GM12878 (cell line): Measurements from ENCODE around the gene AP1M1. TPM values are rescaled to one million over a fixed set of nuclear protein-coding genes. Genes with fewer than 3 reads are reported as not detected.

Experiments used
- ATAC-seq: fragments of 200-7000 bp; cut with Tn5 transposase; 3 replicates; pipeline ENCODE4 v1.9.1; 2020; ENCODE audit warnings: mild to moderate bottlenecking, moderate library complexity
- BruUV-seq: library from RNA; stranded (reverse); fragments of 400-500 nt; replicated peaks from 2 replicates; lab custom pipeline; 2021; lab: Mats Ljungman, UMichigan
- CTCF ChIA-PET: fragments of 300-600 bp; sonication (Branson Sonifier 250); formaldehyde crosslinking; extraction: SDS; loops from one replicate; lab custom pipeline; 2021; ENCODE audit warnings: inconsistent platforms; lab: Yijun Ruan, JAX
- POLR2A ChIA-PET: fragments of 350-600 bp; formaldehyde crosslinking; extraction: SDS; loops from one replicate; lab custom pipeline; 2021; ENCODE audit warnings: inconsistent platforms; lab: Charles Lee
- RAD21 ChIA-PET: fragments of 300-600 bp; sonication (Branson Sonifier 250); formaldehyde crosslinking; loops from one replicate; lab custom pipeline; 2023; ENCODE audit warnings: antibody characterized with exemption; ENCODE audit not compliant: unreplicated experiment; lab: Charles Lee
- SMC1A ChIA-PET: fragments of 300-600 bp; sonication (Branson Sonifier 250); formaldehyde crosslinking; loops from one replicate; lab custom pipeline; 2023; ENCODE audit not compliant: unreplicated experiment, uncharacterized antibody; lab: Charles Lee
- DNase-seq: peaks from one replicate; pipeline ENCODE4 v3.0.0-alpha.2; 2011; ENCODE audit warnings: low read depth, low spot score
- FAIRE-seq: peaks from 3 replicates; lab custom pipeline; 2011; peaks lifted over from hg19 to GRCh38; lab: Jason Lieb, UNC
- H2AFZ ChIP-seq: 2 replicates; pipeline ENCODE4 v1.6.0; 2011; ENCODE audit warnings: low read depth, low read length, control low read depth; ENCODE audit not compliant: control insufficient read depth
- H3K27ac ChIP-seq: 2 replicates; pipeline ENCODE4 v1.5.1; 2011; ENCODE audit warnings: control low read depth; ENCODE audit not compliant: control insufficient read depth, insufficient read depth
- H3K27me3 ChIP-seq, 2 experiments: replicated peaks in 1 of 2; 2 replicates each; pipeline versions ENCODE4 v1.6.0 to v1.6.1; 2011; ENCODE audit warnings: low read length in 1 of 2; ENCODE audit not compliant: control insufficient read depth in 2 of 2, insufficient read depth in 2 of 2
- H3K36me3 ChIP-seq, 2 experiments: 2 replicates each; pipeline ENCODE4 v1.5.1; 2011; ENCODE audit warnings: low read length in 1 of 2; ENCODE audit not compliant: control insufficient read depth in 2 of 2, insufficient read depth in 2 of 2
- H3K4me1 ChIP-seq: 2 replicates; pipeline ENCODE4 v1.6.1; 2011; ENCODE audit warnings: mild to moderate bottlenecking, low read length, moderate library complexity, mixed read lengths; ENCODE audit not compliant: control insufficient read depth, insufficient read depth
- H3K4me2 ChIP-seq: 2 replicates; pipeline ENCODE4 v1.6.0; 2011; ENCODE audit warnings: control low read depth; ENCODE audit not compliant: control insufficient read depth, insufficient read depth
- H3K4me3 ChIP-seq: fragments of 200-600 bp; sonication (generic); 2 replicates; pipeline ENCODE4 v1.5.1; 2016
- H3K79me2 ChIP-seq: 2 replicates; pipeline ENCODE4 v1.6.0; 2011; ENCODE audit warnings: low read length; ENCODE audit not compliant: control insufficient read depth, insufficient read depth
- H3K9ac ChIP-seq: 2 replicates; pipeline ENCODE4 v1.8.0; 2011; ENCODE audit warnings: low read length, control low read depth, mixed read lengths; ENCODE audit not compliant: control insufficient read depth, insufficient read depth
- H3K9me3 ChIP-seq: replicated peaks from 3 replicates; pipeline ENCODE4 v1.5.1; 2011; ENCODE audit warnings: mild to moderate bottlenecking, low read length; ENCODE audit not compliant: control insufficient read depth, insufficient read depth
- H4K20me1 ChIP-seq: 2 replicates; pipeline ENCODE4 v1.6.0; 2011; ENCODE audit not compliant: control insufficient read depth, insufficient read depth
- BMI1 ChIP-seq: fragments of 450-650 bp; IDR thresholded peaks from 2 replicates; pipeline ENCODE4 v1.6.1; 2016; ENCODE audit warnings: mild to moderate bottlenecking, moderate library complexity, borderline replicate concordance
- CEBPB ChIP-seq, 2 experiments: fragments of 150-350 bp in 1 of 2; IDR thresholded peaks; 2 replicates each; pipeline ENCODE4 v1.6.1; 2012 to 2014; ENCODE audit warnings: low read depth in 2 of 2, low read length in 2 of 2, borderline replicate concordance in 1 of 2, inconsistent platforms in 1 of 2
- EGR1 ChIP-seq, 2 experiments: IDR thresholded peaks; 1 replicate in 1 of 2; 2 replicates in 1 of 2; pipeline ENCODE4 v1.6.1; 2011 to 2012; ENCODE audit warnings: low read depth in 2 of 2, low read length in 2 of 2, borderline replicate concordance in 1 of 2, mild to moderate bottlenecking in 1 of 2, moderate library complexity in 1 of 2
- FOXM1 ChIP-seq: IDR thresholded peaks from 2 replicates; pipeline ENCODE4 v1.6.1; 2012; ENCODE audit warnings: low read depth, mild to moderate bottlenecking, inconsistent platforms, low read length, moderate library complexity
- IKZF2 ChIP-seq, 2 experiments: fragments of 450-650 bp; IDR thresholded peaks; 2 replicates each; pipeline ENCODE4 v1.6.1; 2017; ENCODE audit warnings: mild to moderate bottlenecking in 2 of 2, moderate library complexity in 2 of 2
- KDM1A ChIP-seq: fragments of 200-600 bp; sonication (generic); IDR thresholded peaks from 2 replicates; pipeline ENCODE4 v1.6.1; 2016; ENCODE audit warnings: borderline replicate concordance
- MEF2B ChIP-seq: fragments of 450-650 bp; IDR thresholded peaks from 2 replicates; pipeline ENCODE4 v1.6.1; 2018; ENCODE audit warnings: mild to moderate bottlenecking, moderate library complexity; ENCODE audit not compliant: partially characterized antibody, poor library complexity, severe bottlenecking
- SIN3A ChIP-seq: IDR thresholded peaks from 2 replicates; pipeline ENCODE4 v1.6.1; 2012; ENCODE audit warnings: low read depth, low read length, improper control_type of control experiment
- SMARCA5 ChIP-seq: fragments of 450-650 bp; IDR thresholded peaks from 2 replicates; pipeline ENCODE4 v1.6.1; 2017; ENCODE audit warnings: mild to moderate bottlenecking
- TCF3 ChIP-seq: IDR thresholded peaks from 2 replicates; pipeline ENCODE4 v1.6.1; 2012; ENCODE audit warnings: low read depth, mild to moderate bottlenecking, low read length, borderline replicate concordance; ENCODE audit not compliant: insufficient read depth
- TCF7 ChIP-seq: IDR thresholded peaks from 2 replicates; pipeline ENCODE4 v1.6.1; 2014; ENCODE audit warnings: antibody characterized with exemption, borderline replicate concordance
- ZNF384 ChIP-seq: IDR thresholded peaks from 2 replicates; pipeline ENCODE4 v1.6.1; 2012; ENCODE audit warnings: low read depth, mild to moderate bottlenecking, low read length, improper control_type of control experiment, borderline replicate concordance
- WGBS: methylation state at CpG from one replicate; pipeline ENCODE4 v1.1.6; 2016; ENCODE audit warnings: low lambda C conversion rate; ENCODE audit not compliant: insufficient replicate concordance, insufficient coverage; ENCODE audit errors: missing lambda C conversion rate; 5-methylcytosine and 5-hydroxymethylcytosine counted together
- in situ Hi-C: fragments of 300-500 bp; cut with MboI; formaldehyde crosslinking; loops from 9 replicates; pipeline ENCODE4 v1.14.3; 2018; ENCODE audit warnings: mixed read lengths
- intact Hi-C: fragments of 100-400 bp; cut with micrococcal nuclease; formaldehyde crosslinking; loops from one replicate; pipeline ENCODE4 v1.14.2; 2022; ENCODE audit not compliant: unreplicated experiment
- polyA plus RNA-seq, 11 experiments: library from polyadenylated mRNA; depleted of rRNA in 4 of 11; unstranded in 6 of 11; stranded (reverse) in 5 of 11; fragments of >200 nt; fragmentation: Nextera tagmentation in 4 of 11; fragmentation: Illumina TruSeq in 1 of 11; extraction: Ambion mirVana in 4 of 11; extraction: Trizol in 1 of 11; gene quantifications; 1 replicate in 1 of 11; 2 replicates in 10 of 11; pipeline versions ENCODE4 v1.2.1 to v1.2.3, GENCODE V29; 2011 to 2016; ENCODE audit warnings: inconsistent platforms in 2 of 11, missing spikeins in 2 of 11, low read depth in 1 of 11
- total RNA-seq, 4 experiments: library from RNA; depleted of rRNA in 3 of 4; stranded (reverse); fragments of >200 nt in 3 of 4; fragmentation: Illumina TruSeq in 1 of 4; extraction: Trizol in 1 of 4; gene quantifications; 2 replicates each; pipeline versions ENCODE4 v1.2.1 to v1.2.3, GENCODE V29; 2013 to 2021
- TF ChIP-seq, protein P1 (sequence below): fragments of 450-650 bp; IDR thresholded peaks from 2 replicates; pipeline ENCODE4 v1.6.1; 2018; ENCODE audit warnings: mild to moderate bottlenecking, low read depth, moderate library complexity; ENCODE audit not compliant: partially characterized antibody

Gene AP1M1
- total and polyA plus RNA-seq, 10 of the 15 experiments (the other 5 are each of a cell fraction or from before 2014, with no cell fraction given): 1.0 to 116 (median 44.7) TPM

DNA sequence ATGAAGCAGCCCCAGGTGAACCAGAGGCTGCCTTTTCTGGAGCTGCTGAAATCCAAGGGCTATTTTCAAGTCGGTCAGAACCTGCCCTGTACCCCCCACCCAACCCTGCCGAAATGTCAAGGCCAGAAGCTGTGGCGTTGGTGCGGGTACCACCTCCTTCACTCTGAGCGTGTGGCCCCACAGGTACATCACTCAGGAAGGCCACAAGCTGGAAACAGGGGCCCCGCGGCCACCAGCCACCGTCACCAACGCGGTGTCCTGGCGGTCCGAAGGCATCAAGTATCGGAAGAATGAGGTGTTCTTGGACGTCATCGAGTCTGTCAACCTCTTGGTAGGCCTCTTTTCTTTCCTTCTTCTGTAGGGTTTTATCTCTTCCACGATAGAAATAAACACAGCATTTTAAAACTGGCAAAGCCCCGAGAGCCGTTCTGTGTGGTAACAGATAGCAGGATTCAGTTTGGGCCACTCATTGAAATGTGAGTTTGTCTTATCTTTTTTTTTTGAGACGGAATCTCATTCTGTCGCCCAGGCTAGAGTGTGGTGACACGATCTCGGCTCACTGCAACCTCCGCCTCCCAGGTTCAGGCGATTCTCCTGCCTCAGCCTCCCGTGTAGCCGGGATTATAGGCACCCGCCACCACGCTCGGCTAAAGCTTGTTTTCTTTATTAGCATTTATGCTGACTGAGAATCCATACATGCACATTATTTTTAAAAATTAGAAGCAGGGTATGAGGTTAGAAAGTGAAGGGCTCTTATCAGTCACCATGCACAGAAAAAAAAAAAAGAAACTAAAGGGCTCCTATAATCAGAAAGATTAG lies 11.3 kb downstream of the AP1M1 start:
- H3K9me3 ChIP-seq: no peaks in the 10 kb centered on the region
- intact Hi-C loops: no loop called here
- no peak overlapping the region for H3K9ac ChIP-seq
- 95% methylated on average over 29 of the region's 29 CpGs for WGBS
- ATAC-seq (no peak), FAIRE-seq (no peak), DNase-seq (no peak)
- no peak overlapping the region for H2AFZ ChIP-seq
- H3K27ac ChIP-seq: no peak overlapping the region
- TF ChIP-seq MEF2B: no peak
- no peak for TF ChIP-seq EGR1 (IDR thresholded peaks at IDR 0.05; ENCODE audit: borderline replicate concordance in 1 of 2, low read depth in 2 of 2, low read length in 2 of 2)
- TF ChIP-seq IKZF2 (IDR thresholded peaks at IDR 0.05): no peak
- TF ChIP-seq TCF3: no peak
- TF ChIP-seq SMARCA5: no peak
- no peak for TF ChIP-seq FOXM1
- TF ChIP-seq, protein P1, sequence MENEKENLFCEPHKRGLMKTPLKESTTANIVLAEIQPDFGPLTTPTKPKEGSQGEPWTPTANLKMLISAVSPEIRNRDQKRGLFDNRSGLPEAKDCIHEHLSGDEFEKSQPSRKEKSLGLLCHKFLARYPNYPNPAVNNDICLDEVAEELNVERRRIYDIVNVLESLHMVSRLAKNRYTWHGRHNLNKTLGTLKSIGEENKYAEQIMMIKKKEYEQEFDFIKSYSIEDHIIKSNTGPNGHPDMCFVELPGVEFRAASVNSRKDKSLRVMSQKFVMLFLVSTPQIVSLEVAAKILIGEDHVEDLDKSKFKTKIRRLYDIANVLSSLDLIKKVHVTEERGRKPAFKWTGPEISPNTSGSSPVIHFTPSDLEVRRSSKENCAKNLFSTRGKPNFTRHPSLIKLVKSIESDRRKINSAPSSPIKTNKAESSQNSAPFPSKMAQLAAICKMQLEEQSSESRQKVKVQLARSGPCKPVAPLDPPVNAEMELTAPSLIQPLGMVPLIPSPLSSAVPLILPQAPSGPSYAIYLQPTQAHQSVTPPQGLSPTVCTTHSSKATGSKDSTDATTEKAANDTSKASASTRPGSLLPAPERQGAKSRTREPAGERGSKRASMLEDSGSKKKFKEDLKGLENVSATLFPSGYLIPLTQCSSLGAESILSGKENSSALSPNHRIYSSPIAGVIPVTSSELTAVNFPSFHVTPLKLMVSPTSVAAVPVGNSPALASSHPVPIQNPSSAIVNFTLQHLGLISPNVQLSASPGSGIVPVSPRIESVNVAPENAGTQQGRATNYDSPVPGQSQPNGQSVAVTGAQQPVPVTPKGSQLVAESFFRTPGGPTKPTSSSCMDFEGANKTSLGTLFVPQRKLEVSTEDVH: no peak
- TF ChIP-seq TCF7: no peak
- no peak for TF ChIP-seq BMI1
- TF ChIP-seq KDM1A: no peak
- TF ChIP-seq SIN3A: no peak
- no peak for TF ChIP-seq ZNF384
- no peak for TF ChIP-seq CEBPB (IDR thresholded peaks at IDR 0.05; ENCODE audit: borderline replicate concordance in 1 of 2, low read depth in 2 of 2, low read length in 2 of 2)
- H3K4me1 ChIP-seq: no peaks in the 10 kb centered on the region
- ChIA-PET RAD21 (no interaction called here), CTCF (no interaction called here), POLR2A (no interaction called here), SMC1A (no interaction called here)
- no TSS peak for BruUV-seq
- in situ Hi-C loops: no loop called here
- H3K36me3 ChIP-seq: peaks cover 7 to 14% of the 10 kb centered on the region in 2 experiments; a peak in 3 of 4 replicates
- H4K20me1 ChIP-seq: no peaks in the 10 kb centered on the region
- H3K79me2 ChIP-seq: no peaks in the 10 kb centered on the region
- H3K27me3 ChIP-seq: no peaks in the 10 kb centered on the region
- H3K4me3 ChIP-seq: no peak overlapping the region
- no peak overlapping the region for H3K4me2 ChIP-seq
